ENCODE results near the gene PLAGL2. TPM values are rescaled to one million over a fixed set of nuclear protein-coding genes. Genes with fewer than 3 reads are reported as not detected.

Gene PLAGL2
- total and polyA plus RNA-seq, 2 experiments from 2014 or later, result 13.2 to 28.2 TPM

GRCh38 chr20:32249030-32249738 lies 41.6 kb upstream of the PLAGL2 start (continued):
- no peak for TF ChIP-seq ZNF462 (CRISPR knock-in tag; IDR thresholded peaks at IDR 0.05)
- no peak for TF ChIP-seq ZNF331 (CRISPR knock-in tag; IDR thresholded peaks at IDR 0.05; ENCODE audit: low read depth)
- no peak for TF ChIP-seq ETS1 (IDR thresholded peaks at IDR 0.05)
- TF ChIP-seq CTCF (conservative IDR thresholded peaks at IDR 0.05; ENCODE audit: low read depth in 2 of 2), result no peak
- TF ChIP-seq ZNF114 (CRISPR knock-in tag; IDR thresholded peaks at IDR 0.05), result no peak
- TF ChIP-seq NANOG (IDR thresholded peaks at IDR 0.05; ENCODE audit: borderline replicate concordance), result no peak
- no peak for TF ChIP-seq EZH2phosphoT487 (IDR thresholded peaks at IDR 0.05; ENCODE audit: unreplicated experiment)
- TF ChIP-seq STAT1 (IDR thresholded peaks at IDR 0.05; ENCODE audit: unreplicated experiment), result no peak
- TF ChIP-seq JUNB (IDR thresholded peaks at IDR 0.05; ENCODE audit: unreplicated experiment), result no peak

Data from GM23338 (cell line).